Suprapubic skin (tissue), 4 donors: Measurements from ENCODE around the gene CTAG1B. TPM values are rescaled to one million over a fixed set of nuclear protein-coding genes. Genes with fewer than 3 reads are reported as not detected.
"Not testable (repeated sequence)": the region's sequence is repeated elsewhere in the genome, so short reads cannot be mapped to it uniquely, and the experiment has no call there.

Experiments
- DNase-seq, 2 donors: peaks; one replicate each; pipeline ENCODE4 v3.0.0-alpha.2; 2019; ENCODE audit warnings: low spot score in 2 of 2
- H3K27ac ChIP-seq: fragments of 200-600 bp; sonication (generic); one replicate; pipeline ENCODE4 v1.5.1; 2019
- H3K27me3 ChIP-seq: fragments of 200-600 bp; sonication (generic); one replicate; pipeline ENCODE4 v1.5.1; 2019
- H3K36me3 ChIP-seq: fragments of 200-600 bp; sonication (generic); one replicate; pipeline ENCODE4 v1.5.1; 2019
- H3K4me1 ChIP-seq: fragments of 200-600 bp; sonication (generic); one replicate; pipeline ENCODE4 v1.5.1; 2019
- H3K4me3 ChIP-seq: fragments of 200-600 bp; sonication (generic); one replicate; pipeline ENCODE4 v1.5.1; 2019; ENCODE audit warnings: mild to moderate bottlenecking
- H3K9me3 ChIP-seq: fragments of 200-600 bp; sonication (generic); one replicate; pipeline ENCODE4 v1.5.1; 2019
- EP300 ChIP-seq: sonication (generic); formaldehyde crosslinking; IDR thresholded peaks from one replicate; pipeline ENCODE4 v1.6.1; 2017; ENCODE audit warnings: antibody characterized with exemption
- POLR2A ChIP-seq, 2 donors: fragments of 450-650 bp; IDR thresholded peaks; one replicate each; pipeline ENCODE4 v1.6.1; 2017; ENCODE audit warnings: antibody characterized with exemption in 2 of 2, mild to moderate bottlenecking in 2 of 2, moderate library complexity in 2 of 2
- POLR2AphosphoS5 ChIP-seq, 3 donors: sonication (generic); formaldehyde crosslinking; IDR thresholded peaks; one replicate each; pipeline ENCODE4 v1.6.1; 2017; ENCODE audit warnings: antibody characterized with exemption in 3 of 3
- WGBS: methylation state at CpG from one replicate; pipeline ENCODE4 v1.1.5; 2018; 5-methylcytosine and 5-hydroxymethylcytosine counted together
- total RNA-seq, 4 donors: library from RNA; depleted of rRNA; stranded (reverse); fragments of >200 nt; gene quantifications; one replicate each; pipeline ENCODE4 v1.1.0, GENCODE V29; 2016
- TF ChIP-seq, protein P1 (sequence below), 2 donors: fragments of 200-600 bp in 1 of 2; fragments of 450-650 bp in 1 of 2; sonication (generic) in 1 of 2; IDR thresholded peaks; one replicate each; pipeline ENCODE4 v1.5.1; 2016 to 2019; ENCODE audit warnings: antibody characterized with exemption in 2 of 2, mild to moderate bottlenecking in 1 of 2, moderate library complexity in 1 of 2

The CTAG1B gene
- total RNA-seq, 4 donors from 2014 or later: not detected

DNA sequence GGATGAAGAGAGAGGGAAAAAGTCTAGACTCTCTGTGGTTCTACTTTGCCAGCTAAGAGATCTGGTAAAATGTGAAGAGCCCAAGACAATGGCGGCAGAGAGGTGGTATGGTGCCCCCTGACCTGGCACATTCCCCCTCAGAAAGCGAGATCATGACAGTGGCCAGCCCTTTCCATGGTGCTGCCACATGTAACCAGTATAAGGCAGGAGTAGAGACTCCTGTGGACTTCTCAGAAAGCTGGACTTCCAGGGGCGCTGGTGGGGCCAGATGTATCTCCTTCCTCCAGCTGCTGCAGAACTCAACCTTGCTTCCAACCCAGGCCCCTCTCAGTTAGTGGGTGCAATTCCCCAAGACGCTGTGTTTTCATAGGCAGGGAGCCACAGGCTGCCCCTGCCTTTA, 24.6 kb downstream of the CTAG1B start:
- Histone ChIP-seq H3K27ac (no peak overlapping the region), H3K9me3 (no peaks in the 10 kb centered on the region), H3K27me3 (no peaks in the 10 kb centered on the region), H3K36me3 (no peaks in the 10 kb centered on the region), H3K4me3 (no peak overlapping the region), H3K4me1 (no peaks in the 10 kb centered on the region)
- 66% methylated on average over 4 of the region's 4 CpGs for WGBS
- DNase-seq: no peak
- no peak for TF ChIP-seq EP300
- TF ChIP-seq POLR2A (IDR thresholded peaks at IDR 0.05): no peak
- no peak for TF ChIP-seq POLR2AphosphoS5 (IDR thresholded peaks at IDR 0.05)
- TF ChIP-seq, protein P1, sequence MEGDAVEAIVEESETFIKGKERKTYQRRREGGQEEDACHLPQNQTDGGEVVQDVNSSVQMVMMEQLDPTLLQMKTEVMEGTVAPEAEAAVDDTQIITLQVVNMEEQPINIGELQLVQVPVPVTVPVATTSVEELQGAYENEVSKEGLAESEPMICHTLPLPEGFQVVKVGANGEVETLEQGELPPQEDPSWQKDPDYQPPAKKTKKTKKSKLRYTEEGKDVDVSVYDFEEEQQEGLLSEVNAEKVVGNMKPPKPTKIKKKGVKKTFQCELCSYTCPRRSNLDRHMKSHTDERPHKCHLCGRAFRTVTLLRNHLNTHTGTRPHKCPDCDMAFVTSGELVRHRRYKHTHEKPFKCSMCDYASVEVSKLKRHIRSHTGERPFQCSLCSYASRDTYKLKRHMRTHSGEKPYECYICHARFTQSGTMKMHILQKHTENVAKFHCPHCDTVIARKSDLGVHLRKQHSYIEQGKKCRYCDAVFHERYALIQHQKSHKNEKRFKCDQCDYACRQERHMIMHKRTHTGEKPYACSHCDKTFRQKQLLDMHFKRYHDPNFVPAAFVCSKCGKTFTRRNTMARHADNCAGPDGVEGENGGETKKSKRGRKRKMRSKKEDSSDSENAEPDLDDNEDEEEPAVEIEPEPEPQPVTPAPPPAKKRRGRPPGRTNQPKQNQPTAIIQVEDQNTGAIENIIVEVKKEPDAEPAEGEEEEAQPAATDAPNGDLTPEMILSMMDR (IDR thresholded peaks at IDR 0.05): no peak

GRCh38 chrX:154593201-154593600, 25.9 kb downstream of the CTAG1B start:
- no peak for TF ChIP-seq POLR2A (IDR thresholded peaks at IDR 0.05)
- TF ChIP-seq, protein P1 (IDR thresholded peaks at IDR 0.05): no peak
- no peak for TF ChIP-seq EP300
- TF ChIP-seq POLR2AphosphoS5 (IDR thresholded peaks at IDR 0.05): no peak
- H3K36me3 ChIP-seq: no peaks in the 10 kb centered on the region
- H3K9me3 ChIP-seq: no peaks in the 10 kb centered on the region
- no peak for DNase-seq
- H3K27me3 ChIP-seq: no peaks in the 10 kb centered on the region
- no peak overlapping the region for H3K4me3 ChIP-seq
- H3K4me1 ChIP-seq: no peaks in the 10 kb centered on the region
- 78% methylated on average over 4 of the region's 5 CpGs for WGBS
- no peak overlapping the region for H3K27ac ChIP-seq

DNA sequence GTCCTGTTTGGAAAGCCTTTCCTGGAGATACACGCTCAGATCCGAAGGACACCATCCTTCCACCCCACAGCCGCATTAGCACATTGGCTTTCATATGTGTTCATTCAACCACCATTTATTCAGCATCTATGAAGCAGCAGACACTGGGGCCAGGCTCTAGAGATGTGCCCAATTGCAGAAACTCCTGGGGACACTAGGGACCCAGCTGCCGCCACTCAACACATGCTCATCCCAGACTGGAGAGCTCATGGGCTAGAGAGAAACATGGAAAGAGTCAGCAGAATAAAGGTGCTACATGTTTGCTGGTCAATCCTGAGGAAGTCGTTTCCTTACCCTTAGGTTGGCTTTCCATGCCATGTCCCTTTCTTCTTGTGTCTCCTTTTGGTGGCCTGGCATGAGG, 26.6 kb downstream of the CTAG1B start:
- TF ChIP-seq POLR2A (IDR thresholded peaks at IDR 0.05) (no peak), POLR2AphosphoS5 (IDR thresholded peaks at IDR 0.05) (no peak), EP300 (no peak)
- TF ChIP-seq, protein P1 (IDR thresholded peaks at IDR 0.05): no peak
- H3K27me3 ChIP-seq: no peaks in the 10 kb centered on the region
- no peak overlapping the region for H3K27ac ChIP-seq
- 90% methylated on average over 5 of the region's 5 CpGs for WGBS
- H3K9me3 ChIP-seq: no peaks in the 10 kb centered on the region
- H3K4me1 ChIP-seq: no peaks in the 10 kb centered on the region
- no peak for DNase-seq
- H3K4me3 ChIP-seq: no peak overlapping the region
- H3K36me3 ChIP-seq: no peaks in the 10 kb centered on the region

- H3K27ac ChIP-seq, H3K4me3 ChIP-seq, H3K4me1 ChIP-seq, H3K36me3 ChIP-seq, H3K9me3 ChIP-seq, H3K27me3 ChIP-seq, DNase-seq: not testable (repeated sequence)
- no CpG with 5 or more reads among the region's 13 CpGs for WGBS
Observed at GRCh38 chrX:154590415-154590814, 28.7 kb downstream of the CTAG1B start.

DNA sequence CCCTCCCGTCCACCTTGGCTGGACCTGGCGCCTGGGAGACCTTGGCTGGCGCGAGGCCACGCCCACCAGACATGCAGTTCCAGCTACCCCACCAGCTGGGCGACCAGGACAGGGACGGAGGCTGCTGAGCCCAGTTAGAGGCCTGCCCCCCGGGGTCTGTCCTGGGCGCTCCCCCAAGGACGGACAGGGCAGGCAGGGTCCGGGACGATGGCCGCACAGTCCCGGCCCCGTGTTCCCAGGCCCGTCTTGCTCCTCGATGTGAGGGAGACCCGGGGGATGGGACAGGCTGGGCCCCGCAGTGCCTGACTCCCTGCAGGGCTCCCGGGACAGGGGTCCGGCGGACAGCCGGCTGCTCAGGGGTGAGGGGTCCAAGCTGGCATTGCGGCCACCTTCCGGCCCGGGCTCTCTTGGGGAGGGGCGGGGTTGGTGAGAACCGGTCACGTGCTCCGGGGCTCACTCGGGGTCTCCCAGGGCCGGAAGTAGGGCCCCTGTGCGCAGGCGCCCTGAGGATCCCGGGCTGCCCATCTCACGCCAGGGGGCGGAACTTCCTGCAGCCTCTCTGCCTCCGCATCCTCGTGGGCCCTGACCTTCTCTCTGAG, 34.4 kb downstream of the CTAG1B start, which contains the start of gene CTAG1A:
TSS of gene CTAG1A (plus strand) at position 549 of the 599 bp plus-strand sequence. CDS start 74 bp downstream, outside the sequence.
- H3K36me3 ChIP-seq, H3K4me3 ChIP-seq, H3K9me3 ChIP-seq, H3K27ac ChIP-seq, H3K27me3 ChIP-seq, DNase-seq, H3K4me1 ChIP-seq: not testable (repeated sequence)
- no CpG with 5 or more reads among the region's 39 CpGs for WGBS

GRCh38 chrX:154582994-154583393, 36.1 kb downstream of the CTAG1B start:
- not testable (repeated sequence) for DNase-seq, H3K27me3 ChIP-seq
- WGBS: no CpG with 5 or more reads among the region's 8 CpGs

DNA sequence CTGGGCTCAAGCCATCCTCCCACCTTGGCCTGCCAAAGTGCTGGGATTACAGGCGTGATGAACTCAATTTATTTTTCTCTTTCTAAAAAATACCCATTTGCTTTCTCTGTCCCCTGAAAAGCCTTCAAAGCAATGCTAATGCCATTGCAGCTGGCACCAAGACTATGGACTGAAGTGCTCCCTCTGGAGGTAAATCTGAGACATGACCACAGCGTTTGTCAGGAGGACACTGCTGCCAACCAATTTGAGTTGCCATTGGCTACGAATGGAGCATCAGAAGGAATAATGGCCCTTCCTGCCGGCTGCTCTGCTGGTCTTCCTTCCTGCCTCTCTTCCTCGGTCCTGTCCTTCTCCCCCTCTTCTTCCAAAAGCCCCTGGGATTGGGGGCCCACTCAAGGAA, 44.0 kb downstream of the CTAG1B start:
- H3K4me1 ChIP-seq, H3K27me3 ChIP-seq, H3K4me3 ChIP-seq, H3K36me3 ChIP-seq, DNase-seq, H3K9me3 ChIP-seq, H3K27ac ChIP-seq: not testable (repeated sequence)
- WGBS: no CpG with 5 or more reads among the region's 5 CpGs

More at GRCh38 chrX:154582994-154583393, 36.1 kb downstream of the CTAG1B start:
- not testable (repeated sequence) for H3K4me3 ChIP-seq, H3K9me3 ChIP-seq, H3K4me1 ChIP-seq, H3K27ac ChIP-seq, H3K36me3 ChIP-seq

GRCh38 chrX:154573061-154573460, 46.0 kb downstream of the CTAG1B start:
- H3K27ac ChIP-seq, H3K4me1 ChIP-seq, H3K36me3 ChIP-seq, H3K4me3 ChIP-seq, DNase-seq, H3K27me3 ChIP-seq, H3K9me3 ChIP-seq: not testable (repeated sequence)
- no CpG with 5 or more reads among the region's 10 CpGs for whole genome bisulfite sequencing

DNA sequence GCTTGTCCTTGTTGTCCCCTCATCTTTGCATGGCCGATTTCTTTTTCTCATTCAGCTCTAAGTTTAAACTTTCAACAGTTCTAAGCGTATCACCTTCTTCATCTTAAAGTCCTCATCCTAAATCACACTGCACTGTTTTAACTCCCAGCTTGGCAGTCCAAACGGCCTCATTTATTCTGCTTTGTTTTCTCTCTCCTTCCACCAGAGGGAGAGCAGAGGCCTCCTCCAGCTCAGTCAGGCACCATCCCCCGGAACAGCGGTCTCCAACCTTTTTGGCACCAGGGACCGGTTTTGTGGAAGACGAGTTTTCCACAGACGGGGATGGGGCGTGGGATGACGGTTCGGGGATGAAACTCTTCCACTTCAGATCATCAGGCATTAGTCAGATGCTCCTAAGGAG, 48.7 kb downstream of the CTAG1B start:
- not testable (repeated sequence) for H3K27ac ChIP-seq, H3K4me1 ChIP-seq, H3K4me3 ChIP-seq, DNase-seq, H3K36me3 ChIP-seq, H3K27me3 ChIP-seq, H3K9me3 ChIP-seq
- WGBS: no CpG with 5 or more reads among the region's 11 CpGs
